Mucosa of stomach (tissue), 1 donor: ENCODE measurements around the gene NFKBIE.
"Not testable (repeated sequence)": the region's sequence is repeated elsewhere in the genome, so short reads cannot be mapped to it uniquely, and the experiment has no call there.

Experiments
- H3K27me3 ChIP-seq: one replicate; pipeline ENCODE4 v1.7.0; 2013; ENCODE audit warnings: mild to moderate bottlenecking, low read length; ENCODE audit not compliant: control insufficient read depth, insufficient read depth
- H3K36me3 ChIP-seq: one replicate; pipeline ENCODE4 v1.7.0; 2013; ENCODE audit warnings: low read length; ENCODE audit not compliant: control insufficient read depth, insufficient read depth
- H3K4me1 ChIP-seq: one replicate; pipeline ENCODE4 v1.7.0; 2013; ENCODE audit warnings: mild to moderate bottlenecking, low read length; ENCODE audit not compliant: control insufficient read depth, insufficient read depth
- H3K4me3 ChIP-seq: one replicate; pipeline ENCODE4 v1.7.0; 2013; ENCODE audit warnings: low read length
- H3K9ac ChIP-seq: one replicate; pipeline ENCODE4 v1.7.0; 2013; ENCODE audit warnings: mild to moderate bottlenecking, low read length, moderate library complexity
- H3K9me3 ChIP-seq: one replicate; pipeline ENCODE4 v1.7.0; 2013; ENCODE audit warnings: mild to moderate bottlenecking, low read length, moderate library complexity; ENCODE audit not compliant: control insufficient read depth
- donor health status: Pancreatic carcinoma.

Gene NFKBIE

GRCh38 chr6:44265007-44265721 lies at the start of gene NFKBIE:
Gene NFKBIE (minus strand): TSS chr6:44265551. CDS start chr6:44265346, 205 bp downstream.
- peak within 1 kb of the TSS; percentile 71 for H3K9ac ChIP-seq
- H3K4me3 ChIP-seq, result peak within 1 kb of the TSS; percentile 75
- peaks cover 9% of the 10 kb centered on the region for H3K36me3 ChIP-seq
- H3K9me3 ChIP-seq, result no peaks in the 10 kb centered on the region
- peaks cover 21% of the 10 kb centered on the region for H3K27me3 ChIP-seq
- H3K4me1 ChIP-seq, result peaks cover 29% of the 10 kb centered on the region

GRCh38 chr6:44314657-44315056 lies 49.3 kb upstream of the NFKBIE start:
- not testable (repeated sequence) for H3K4me3 ChIP-seq, H3K4me1 ChIP-seq, H3K9me3 ChIP-seq, H3K36me3 ChIP-seq, H3K9ac ChIP-seq, H3K27me3 ChIP-seq

GRCh38 chr6:44312901-44313788 lies 47.8 kb upstream of the NFKBIE start, which contains the start of gene AARS2:
Gene AARS2 (minus strand): TSS chr6:44313347. CDS start chr6:44313323, 24 bp downstream.
- Histone ChIP-seq H3K27me3 (no peaks in the 10 kb centered on the region), H3K9me3 (no peaks in the 10 kb centered on the region), H3K4me3 (peak within 1 kb of the TSS; percentile 91), H3K4me1 (peaks cover 6% of the 10 kb centered on the region), H3K36me3 (peaks cover 12% of the 10 kb centered on the region), H3K9ac (peak within 1 kb of the TSS; percentile 79)

GRCh38 chr6:44311767-44312166 lies 46.4 kb upstream of the NFKBIE start:
- peaks cover 12% of the 10 kb centered on the region for H3K36me3 ChIP-seq

GRCh38 chr6:44311304-44311703 lies 46.0 kb upstream of the NFKBIE start:
- Histone ChIP-seq H3K4me3 (no peak overlapping the region), H3K4me1 (peaks cover 6% of the 10 kb centered on the region), H3K9me3 (no peaks in the 10 kb centered on the region), H3K36me3 (peaks cover 12% of the 10 kb centered on the region), H3K9ac (no peak overlapping the region), H3K27me3 (no peaks in the 10 kb centered on the region)

More at GRCh38 chr6:44311767-44312166, 46.4 kb upstream of the NFKBIE start:
- Histone ChIP-seq H3K4me3 (no peak overlapping the region), H3K9me3 (no peaks in the 10 kb centered on the region), H3K27me3 (no peaks in the 10 kb centered on the region), H3K9ac (no peak overlapping the region), H3K4me1 (peaks cover 6% of the 10 kb centered on the region)

- no peaks in the 10 kb centered on the region for H3K27me3 ChIP-seq
- no peak overlapping the region for H3K9ac ChIP-seq
- peaks cover 6% of the 10 kb centered on the region for H3K4me1 ChIP-seq
- no peaks in the 10 kb centered on the region for H3K9me3 ChIP-seq
- no peak overlapping the region for H3K4me3 ChIP-seq
- peaks cover 18% of the 10 kb centered on the region for H3K36me3 ChIP-seq
Measured at GRCh38 chr6:44310241-44310640, 44.9 kb upstream of the NFKBIE start.

- Histone ChIP-seq H3K9me3 (no peaks in the 10 kb centered on the region), H3K4me3 (no peak overlapping the region), H3K4me1 (peaks cover 6% of the 10 kb centered on the region), H3K27me3 (no peaks in the 10 kb centered on the region), H3K9ac (no peak overlapping the region), H3K36me3 (peaks cover 19% of the 10 kb centered on the region)
Measured at GRCh38 chr6:44309631-44310030, 44.3 kb upstream of the NFKBIE start.

- H3K27me3 ChIP-seq, result no peaks in the 10 kb centered on the region
- no peak overlapping the region for H3K9ac ChIP-seq
- no peak overlapping the region for H3K4me3 ChIP-seq
- peaks cover 20% of the 10 kb centered on the region for H3K36me3 ChIP-seq
- H3K9me3 ChIP-seq, result no peaks in the 10 kb centered on the region
- peaks cover 6% of the 10 kb centered on the region for H3K4me1 ChIP-seq
Measured at GRCh38 chr6:44309092-44309491, 43.7 kb upstream of the NFKBIE start.

GRCh38 chr6:44307217-44307616 lies 41.9 kb upstream of the NFKBIE start:
- H3K9ac ChIP-seq, result no peak overlapping the region
- H3K36me3 ChIP-seq, result peaks cover 29% of the 10 kb centered on the region

GRCh38 chr6:44306710-44307109 lies 41.4 kb upstream of the NFKBIE start:
- no peak overlapping the region for H3K4me3 ChIP-seq
- H3K4me1 ChIP-seq, result no peaks in the 10 kb centered on the region
- H3K27me3 ChIP-seq, result no peaks in the 10 kb centered on the region
- no peaks in the 10 kb centered on the region for H3K9me3 ChIP-seq
- H3K36me3 ChIP-seq, result peaks cover 29% of the 10 kb centered on the region
- H3K9ac ChIP-seq, result no peak overlapping the region

More at GRCh38 chr6:44307217-44307616, 41.9 kb upstream of the NFKBIE start:
- H3K4me1 ChIP-seq, result peaks cover 2% of the 10 kb centered on the region
- H3K27me3 ChIP-seq, result no peaks in the 10 kb centered on the region
- no peak overlapping the region for H3K4me3 ChIP-seq
- H3K9me3 ChIP-seq, result no peaks in the 10 kb centered on the region

GRCh38 chr6:44305200-44305725 lies 39.9 kb upstream of the NFKBIE start:
- Histone ChIP-seq H3K36me3 (peaks cover 34% of the 10 kb centered on the region), H3K9me3 (no peaks in the 10 kb centered on the region), H3K4me3 (no peak overlapping the region), H3K27me3 (no peaks in the 10 kb centered on the region), H3K4me1 (no peaks in the 10 kb centered on the region), H3K9ac (no peak overlapping the region)
